ENCODE results near the gene DLEC1. TPM values are rescaled to one million over a fixed set of nuclear protein-coding genes. Genes with fewer than 3 reads are reported as not detected.

Gene DLEC1
- total and polyA plus RNA-seq, 9 of the 15 experiments (the other 6 are each of a cell fraction or from before 2014, with no cell fraction given), result 0.07 to 0.08 TPM; not detected in 7

DNA sequence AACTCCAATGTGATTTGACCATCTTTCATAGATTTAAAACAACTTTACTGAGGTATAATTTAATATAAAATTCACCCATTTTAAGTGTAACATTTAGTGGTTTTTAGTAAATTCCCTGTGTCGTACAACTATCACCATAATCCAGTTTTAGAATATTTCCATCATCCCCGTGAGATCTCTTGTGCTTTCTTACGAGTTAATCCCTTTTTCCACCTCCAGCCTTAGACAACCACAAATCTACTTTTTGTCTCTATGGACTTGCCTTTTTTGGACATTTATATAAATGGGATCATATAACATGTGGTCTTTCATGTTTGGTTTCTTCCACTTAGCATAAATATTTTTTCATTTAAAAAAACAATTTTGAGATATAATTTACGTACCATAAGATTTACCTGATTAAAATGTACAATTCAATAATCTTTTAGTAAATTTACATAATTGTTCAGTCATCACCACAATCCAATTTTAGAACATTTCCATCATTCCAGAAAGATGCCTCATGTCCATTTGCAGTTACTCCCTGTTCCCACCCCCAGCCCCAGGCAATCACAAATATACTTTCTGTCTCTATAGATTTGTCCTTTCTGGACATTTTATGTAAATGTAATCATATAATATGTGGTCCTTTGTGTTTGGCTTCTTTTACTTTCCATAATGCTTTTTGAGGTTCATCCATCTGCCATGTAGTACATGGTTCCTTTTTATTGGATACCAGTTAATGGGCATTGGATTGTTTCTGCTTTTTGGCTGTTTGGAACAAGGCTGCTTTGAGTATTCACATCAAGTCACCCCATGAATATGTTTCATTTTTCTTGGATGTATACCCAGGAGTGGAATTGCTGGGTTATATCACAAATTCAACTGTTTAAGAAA, 129.4 kb downstream of the DLEC1 start (continued):
- TF ChIP-seq, protein P1, sequence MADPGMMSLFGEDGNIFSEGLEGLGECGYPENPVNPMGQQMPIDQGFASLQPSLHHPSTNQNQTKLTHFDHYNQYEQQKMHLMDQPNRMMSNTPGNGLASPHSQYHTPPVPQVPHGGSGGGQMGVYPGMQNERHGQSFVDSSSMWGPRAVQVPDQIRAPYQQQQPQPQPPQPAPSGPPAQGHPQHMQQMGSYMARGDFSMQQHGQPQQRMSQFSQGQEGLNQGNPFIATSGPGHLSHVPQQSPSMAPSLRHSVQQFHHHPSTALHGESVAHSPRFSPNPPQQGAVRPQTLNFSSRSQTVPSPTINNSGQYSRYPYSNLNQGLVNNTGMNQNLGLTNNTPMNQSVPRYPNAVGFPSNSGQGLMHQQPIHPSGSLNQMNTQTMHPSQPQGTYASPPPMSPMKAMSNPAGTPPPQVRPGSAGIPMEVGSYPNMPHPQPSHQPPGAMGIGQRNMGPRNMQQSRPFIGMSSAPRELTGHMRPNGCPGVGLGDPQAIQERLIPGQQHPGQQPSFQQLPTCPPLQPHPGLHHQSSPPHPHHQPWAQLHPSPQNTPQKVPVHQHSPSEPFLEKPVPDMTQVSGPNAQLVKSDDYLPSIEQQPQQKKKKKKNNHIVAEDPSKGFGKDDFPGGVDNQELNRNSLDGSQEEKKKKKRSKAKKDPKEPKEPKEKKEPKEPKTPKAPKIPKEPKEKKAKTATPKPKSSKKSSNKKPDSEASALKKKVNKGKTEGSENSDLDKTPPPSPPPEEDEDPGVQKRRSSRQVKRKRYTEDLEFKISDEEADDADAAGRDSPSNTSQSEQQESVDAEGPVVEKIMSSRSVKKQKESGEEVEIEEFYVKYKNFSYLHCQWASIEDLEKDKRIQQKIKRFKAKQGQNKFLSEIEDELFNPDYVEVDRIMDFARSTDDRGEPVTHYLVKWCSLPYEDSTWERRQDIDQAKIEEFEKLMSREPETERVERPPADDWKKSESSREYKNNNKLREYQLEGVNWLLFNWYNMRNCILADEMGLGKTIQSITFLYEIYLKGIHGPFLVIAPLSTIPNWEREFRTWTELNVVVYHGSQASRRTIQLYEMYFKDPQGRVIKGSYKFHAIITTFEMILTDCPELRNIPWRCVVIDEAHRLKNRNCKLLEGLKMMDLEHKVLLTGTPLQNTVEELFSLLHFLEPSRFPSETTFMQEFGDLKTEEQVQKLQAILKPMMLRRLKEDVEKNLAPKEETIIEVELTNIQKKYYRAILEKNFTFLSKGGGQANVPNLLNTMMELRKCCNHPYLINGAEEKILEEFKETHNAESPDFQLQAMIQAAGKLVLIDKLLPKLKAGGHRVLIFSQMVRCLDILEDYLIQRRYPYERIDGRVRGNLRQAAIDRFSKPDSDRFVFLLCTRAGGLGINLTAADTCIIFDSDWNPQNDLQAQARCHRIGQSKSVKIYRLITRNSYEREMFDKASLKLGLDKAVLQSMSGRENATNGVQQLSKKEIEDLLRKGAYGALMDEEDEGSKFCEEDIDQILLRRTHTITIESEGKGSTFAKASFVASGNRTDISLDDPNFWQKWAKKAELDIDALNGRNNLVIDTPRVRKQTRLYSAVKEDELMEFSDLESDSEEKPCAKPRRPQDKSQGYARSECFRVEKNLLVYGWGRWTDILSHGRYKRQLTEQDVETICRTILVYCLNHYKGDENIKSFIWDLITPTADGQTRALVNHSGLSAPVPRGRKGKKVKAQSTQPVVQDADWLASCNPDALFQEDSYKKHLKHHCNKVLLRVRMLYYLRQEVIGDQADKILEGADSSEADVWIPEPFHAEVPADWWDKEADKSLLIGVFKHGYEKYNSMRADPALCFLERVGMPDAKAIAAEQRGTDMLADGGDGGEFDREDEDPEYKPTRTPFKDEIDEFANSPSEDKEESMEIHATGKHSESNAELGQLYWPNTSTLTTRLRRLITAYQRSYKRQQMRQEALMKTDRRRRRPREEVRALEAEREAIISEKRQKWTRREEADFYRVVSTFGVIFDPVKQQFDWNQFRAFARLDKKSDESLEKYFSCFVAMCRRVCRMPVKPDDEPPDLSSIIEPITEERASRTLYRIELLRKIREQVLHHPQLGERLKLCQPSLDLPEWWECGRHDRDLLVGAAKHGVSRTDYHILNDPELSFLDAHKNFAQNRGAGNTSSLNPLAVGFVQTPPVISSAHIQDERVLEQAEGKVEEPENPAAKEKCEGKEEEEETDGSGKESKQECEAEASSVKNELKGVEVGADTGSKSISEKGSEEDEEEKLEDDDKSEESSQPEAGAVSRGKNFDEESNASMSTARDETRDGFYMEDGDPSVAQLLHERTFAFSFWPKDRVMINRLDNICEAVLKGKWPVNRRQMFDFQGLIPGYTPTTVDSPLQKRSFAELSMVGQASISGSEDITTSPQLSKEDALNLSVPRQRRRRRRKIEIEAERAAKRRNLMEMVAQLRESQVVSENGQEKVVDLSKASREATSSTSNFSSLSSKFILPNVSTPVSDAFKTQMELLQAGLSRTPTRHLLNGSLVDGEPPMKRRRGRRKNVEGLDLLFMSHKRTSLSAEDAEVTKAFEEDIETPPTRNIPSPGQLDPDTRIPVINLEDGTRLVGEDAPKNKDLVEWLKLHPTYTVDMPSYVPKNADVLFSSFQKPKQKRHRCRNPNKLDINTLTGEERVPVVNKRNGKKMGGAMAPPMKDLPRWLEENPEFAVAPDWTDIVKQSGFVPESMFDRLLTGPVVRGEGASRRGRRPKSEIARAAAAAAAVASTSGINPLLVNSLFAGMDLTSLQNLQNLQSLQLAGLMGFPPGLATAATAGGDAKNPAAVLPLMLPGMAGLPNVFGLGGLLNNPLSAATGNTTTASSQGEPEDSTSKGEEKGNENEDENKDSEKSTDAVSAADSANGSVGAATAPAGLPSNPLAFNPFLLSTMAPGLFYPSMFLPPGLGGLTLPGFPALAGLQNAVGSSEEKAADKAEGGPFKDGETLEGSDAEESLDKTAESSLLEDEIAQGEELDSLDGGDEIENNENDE (IDR thresholded peaks at IDR 0.05; ENCODE audit: low read depth, low read length), result no peak
- TF ChIP-seq JUND (IDR thresholded peaks at IDR 0.05; ENCODE audit: borderline replicate concordance, low read depth, low read length) (no peak), JUND (tag; IDR thresholded peaks at IDR 0.05; ENCODE audit: borderline replicate concordance, low read depth, low read length) (no peak), ZNF695 (CRISPR knock-in tag; IDR thresholded peaks at IDR 0.05) (no peak), BHLHE40 (IDR thresholded peaks at IDR 0.05; ENCODE audit: low read length) (no peak), PML (IDR thresholded peaks at IDR 0.05; ENCODE audit: low read length) (no peak), NFE2 (IDR thresholded peaks at IDR 0.05; ENCODE audit: low read depth) (no peak)
- TF ChIP-seq, protein P2, sequence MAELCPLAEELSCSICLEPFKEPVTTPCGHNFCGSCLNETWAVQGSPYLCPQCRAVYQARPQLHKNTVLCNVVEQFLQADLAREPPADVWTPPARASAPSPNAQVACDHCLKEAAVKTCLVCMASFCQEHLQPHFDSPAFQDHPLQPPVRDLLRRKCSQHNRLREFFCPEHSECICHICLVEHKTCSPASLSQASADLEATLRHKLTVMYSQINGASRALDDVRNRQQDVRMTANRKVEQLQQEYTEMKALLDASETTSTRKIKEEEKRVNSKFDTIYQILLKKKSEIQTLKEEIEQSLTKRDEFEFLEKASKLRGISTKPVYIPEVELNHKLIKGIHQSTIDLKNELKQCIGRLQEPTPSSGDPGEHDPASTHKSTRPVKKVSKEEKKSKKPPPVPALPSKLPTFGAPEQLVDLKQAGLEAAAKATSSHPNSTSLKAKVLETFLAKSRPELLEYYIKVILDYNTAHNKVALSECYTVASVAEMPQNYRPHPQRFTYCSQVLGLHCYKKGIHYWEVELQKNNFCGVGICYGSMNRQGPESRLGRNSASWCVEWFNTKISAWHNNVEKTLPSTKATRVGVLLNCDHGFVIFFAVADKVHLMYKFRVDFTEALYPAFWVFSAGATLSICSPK (IDR thresholded peaks at IDR 0.05; ENCODE audit: borderline replicate concordance), result no peak
